Measurements from ENCODE around the gene SPPL2C. TPM values are rescaled to one million over a fixed set of nuclear protein-coding genes. Genes with fewer than 3 reads are reported as not detected.

SPPL2C gene
- total and polyA plus RNA-seq, 2 donors: not detected

DNA sequence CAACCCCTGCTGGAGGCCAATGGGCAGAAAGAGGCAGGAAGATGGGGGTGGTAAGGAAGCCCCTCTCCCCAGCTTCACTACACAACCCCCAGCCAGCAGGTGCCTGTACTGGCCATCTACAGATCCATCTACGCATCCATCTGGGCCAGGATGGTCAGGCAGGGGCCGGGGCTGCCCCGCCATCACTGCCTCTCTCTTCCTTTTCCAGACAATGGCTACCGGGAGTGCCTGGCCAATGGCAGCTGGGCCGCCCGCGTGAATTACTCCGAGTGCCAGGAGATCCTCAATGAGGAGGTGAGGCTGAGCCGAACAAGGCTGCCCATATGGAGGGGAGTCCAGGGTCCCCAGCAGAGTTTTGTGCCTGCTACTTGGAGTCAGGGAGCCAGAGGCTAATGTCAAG, 23.5 kb upstream of the SPPL2C start:
- H3K27ac ChIP-seq (ENCODE audit: low read depth): no peak overlapping the region
- H3K4me1 ChIP-seq (ENCODE audit: insufficient read depth): no peaks in the 10 kb centered on the region
- DNase-seq (ENCODE audit: extremely low spot score): no peak
- no peaks in the 10 kb centered on the region for H3K36me3 ChIP-seq (ENCODE audit: insufficient read depth)
- no peak overlapping the region for H3K4me3 ChIP-seq (ENCODE audit: low read depth, low read length)
- 88% methylated on average over 9 of the region's 9 CpGs for WGBS

DNA sequence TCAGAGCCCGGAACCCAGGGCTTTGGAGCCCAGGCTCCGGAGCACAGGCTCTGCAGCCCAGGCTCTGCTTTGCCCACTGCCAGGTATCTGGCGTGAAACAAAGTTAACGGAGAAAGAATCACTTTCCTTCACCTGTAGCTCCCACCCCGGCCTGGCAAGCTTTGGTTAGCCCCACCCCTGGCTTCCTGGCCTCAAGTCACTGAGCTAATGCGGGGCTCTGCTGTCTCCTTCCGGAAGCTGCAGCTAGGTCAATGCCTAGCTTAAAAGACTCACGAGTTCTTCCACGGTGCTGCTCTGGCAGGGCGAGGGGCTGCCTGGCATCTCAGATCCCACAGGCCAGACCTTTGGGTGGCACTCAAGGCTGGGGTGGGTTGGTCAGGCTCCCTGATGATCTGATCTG, 21.1 kb upstream of the SPPL2C start:
- Histone ChIP-seq H3K4me1 (ENCODE audit: insufficient read depth) (no peaks in the 10 kb centered on the region), H3K4me3 (ENCODE audit: low read depth, low read length) (no peak overlapping the region), H3K27ac (ENCODE audit: low read depth) (no peak overlapping the region), H3K36me3 (ENCODE audit: insufficient read depth) (no peaks in the 10 kb centered on the region)
- no peak for DNase-seq (ENCODE audit: extremely low spot score)
- 66% methylated on average over 10 of the region's 10 CpGs for WGBS

DNA sequence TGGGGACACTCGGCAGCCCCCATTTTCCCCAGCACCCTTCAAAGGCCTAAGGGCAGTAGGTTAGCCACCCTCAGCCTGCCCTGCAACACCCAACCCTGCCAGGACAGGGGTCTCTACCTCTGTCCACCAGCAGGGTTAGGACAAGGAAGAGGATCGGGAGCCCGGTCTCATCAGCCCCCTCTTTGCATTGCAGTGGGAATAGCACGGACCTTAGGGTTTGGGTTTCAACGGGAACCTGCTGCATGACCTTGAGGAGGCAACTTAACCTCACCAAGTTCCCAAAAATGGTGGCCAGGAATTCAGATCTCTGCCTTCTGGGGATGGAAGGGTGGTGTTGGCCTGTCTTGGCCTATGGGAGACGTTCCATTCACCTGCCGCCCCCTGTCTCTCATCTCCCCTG, 20.2 kb upstream of the SPPL2C start:
- no peak for DNase-seq (ENCODE audit: extremely low spot score)
- 71% methylated on average over 7 of the region's 7 CpGs for WGBS
- Histone ChIP-seq H3K4me1 (ENCODE audit: insufficient read depth) (no peaks in the 10 kb centered on the region), H3K27ac (ENCODE audit: low read depth) (no peak overlapping the region), H3K36me3 (ENCODE audit: insufficient read depth) (no peaks in the 10 kb centered on the region), H3K4me3 (ENCODE audit: low read depth, low read length) (no peak overlapping the region)

DNA sequence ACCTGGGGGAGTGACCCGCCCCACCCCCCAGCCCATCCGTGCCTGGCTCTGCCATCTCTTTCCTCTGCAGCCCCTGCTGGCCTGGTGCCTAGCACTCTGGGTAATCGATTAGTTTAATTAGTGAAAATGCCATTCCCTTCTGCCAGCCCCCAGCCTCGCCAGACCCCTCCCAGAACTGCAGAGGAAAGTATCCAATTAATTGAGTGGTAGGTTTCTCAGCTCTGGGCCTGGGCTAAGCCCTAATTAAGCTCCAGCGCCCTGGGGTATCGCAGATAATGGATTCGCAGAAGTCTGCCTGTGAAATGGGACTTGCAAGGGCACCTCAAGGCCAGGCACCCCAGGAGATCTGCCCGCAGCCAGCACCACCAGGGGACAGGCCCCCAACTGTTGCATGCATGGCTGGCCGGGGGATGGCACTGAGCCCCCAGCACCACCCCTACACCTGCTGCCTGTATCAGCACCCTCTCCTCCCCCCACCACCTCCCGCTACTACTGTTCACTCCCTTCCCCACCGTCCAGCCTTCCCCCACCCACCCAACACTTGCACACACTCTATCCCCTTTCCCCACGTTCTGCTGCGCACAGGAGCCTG, 19.7 kb upstream of the SPPL2C start:
- Histone ChIP-seq H3K4me3 (ENCODE audit: low read depth, low read length) (no peak overlapping the region), H3K4me1 (ENCODE audit: insufficient read depth) (no peaks in the 10 kb centered on the region), H3K36me3 (ENCODE audit: insufficient read depth) (no peaks in the 10 kb centered on the region), H3K27ac (ENCODE audit: low read depth) (no peak overlapping the region)
- DNase-seq (ENCODE audit: extremely low spot score): no peak
- 79% methylated on average over 13 of the region's 13 CpGs for WGBS

DNA sequence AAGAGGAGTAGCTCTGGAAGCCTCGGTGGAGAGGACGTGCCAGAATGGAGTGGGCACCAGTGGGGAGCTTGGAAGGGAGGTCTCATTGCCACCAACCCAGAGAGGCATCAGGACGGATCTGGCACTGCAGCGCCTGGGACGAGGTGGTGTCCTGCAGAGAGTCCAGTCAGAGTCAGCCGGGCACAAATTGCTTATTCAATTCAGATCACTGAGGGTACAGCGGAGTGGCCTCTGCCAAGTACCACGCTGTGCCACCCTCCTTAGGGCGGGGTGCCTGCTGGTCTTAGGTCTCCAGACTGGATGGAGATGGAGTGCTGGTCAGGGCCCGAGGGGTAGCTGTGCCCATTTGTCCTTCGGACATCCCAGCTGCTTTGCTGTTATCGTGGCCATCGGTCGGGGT, 18.9 kb upstream of the SPPL2C start:
- Histone ChIP-seq H3K27ac (ENCODE audit: low read depth) (no peak overlapping the region), H3K4me3 (ENCODE audit: low read depth, low read length) (no peak overlapping the region), H3K4me1 (ENCODE audit: insufficient read depth) (no peaks in the 10 kb centered on the region), H3K36me3 (ENCODE audit: insufficient read depth) (no peaks in the 10 kb centered on the region)
- 90% methylated on average over 14 of the region's 14 CpGs for WGBS
- DNase-seq (ENCODE audit: extremely low spot score): no peak

DNA sequence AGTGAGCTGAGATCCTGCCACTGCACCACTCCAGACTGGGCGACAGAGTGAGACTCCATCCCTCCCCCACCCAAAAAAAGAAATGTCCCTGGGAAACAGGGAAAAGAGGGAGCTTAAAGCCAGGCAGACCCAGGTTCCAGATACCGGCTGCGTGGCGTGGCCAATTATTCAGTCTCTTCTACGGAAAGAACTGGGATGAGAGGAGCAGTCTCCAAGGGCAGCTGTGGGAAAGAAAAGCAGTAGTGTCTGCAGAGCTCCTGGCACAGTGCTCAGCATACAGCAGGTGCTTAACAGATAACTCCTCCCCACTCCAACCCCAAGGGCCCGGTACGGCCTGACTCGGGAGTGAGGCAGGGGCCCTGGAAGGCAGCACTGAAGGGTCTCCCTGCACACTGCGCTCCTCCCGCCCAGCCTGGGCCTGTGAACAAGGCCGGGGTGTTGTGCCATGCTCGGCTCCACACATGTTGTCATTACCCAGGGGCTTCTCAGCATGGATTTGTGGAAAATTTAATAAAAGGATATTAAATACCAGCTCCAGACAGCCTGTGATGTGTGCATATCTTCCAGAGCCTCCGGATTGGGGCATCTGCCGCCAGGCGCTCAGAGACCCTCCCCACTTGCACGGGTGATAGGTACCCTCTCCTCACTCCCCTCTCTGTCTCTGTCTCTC, 17.6 kb upstream of the SPPL2C start:
- 84% methylated on average over 16 of the region's 16 CpGs for WGBS
- no peak overlapping the region for H3K4me3 ChIP-seq (ENCODE audit: low read depth, low read length)
- no peaks in the 10 kb centered on the region for H3K4me1 ChIP-seq (ENCODE audit: insufficient read depth)

DNA sequence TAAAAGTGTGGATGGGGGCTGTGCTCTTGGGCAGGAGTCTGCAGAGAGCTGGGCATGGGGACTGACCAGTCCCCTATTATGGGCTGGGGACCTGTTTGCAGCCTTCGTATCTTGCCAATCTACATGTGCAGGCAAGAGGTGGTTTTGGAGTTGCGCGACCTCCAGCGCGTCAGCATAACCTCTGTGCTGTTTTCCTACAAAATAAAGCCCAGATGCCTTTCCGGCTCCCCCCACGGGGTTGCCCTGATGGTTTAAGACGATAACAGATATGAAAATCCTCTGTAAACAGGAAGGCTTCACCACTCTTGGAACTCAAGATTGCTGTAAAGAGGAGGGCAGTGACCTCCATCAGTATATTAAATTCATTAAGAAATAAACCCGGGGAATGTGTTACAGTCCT, 16.5 kb upstream of the SPPL2C start:
- no peak overlapping the region for H3K27ac ChIP-seq (ENCODE audit: low read depth)
- no peaks in the 10 kb centered on the region for H3K4me1 ChIP-seq (ENCODE audit: insufficient read depth)
- no peak for DNase-seq (ENCODE audit: extremely low spot score)
- WGBS: 36% methylated on average over 9 of the region's 9 CpGs
- no peaks in the 10 kb centered on the region for H3K36me3 ChIP-seq (ENCODE audit: insufficient read depth)
- H3K4me3 ChIP-seq (ENCODE audit: low read depth, low read length): no peak overlapping the region

More for the DNA sequence above, 17.6 kb upstream of the SPPL2C start:
- no peak for DNase-seq (ENCODE audit: extremely low spot score)
- Histone ChIP-seq H3K27ac (ENCODE audit: low read depth) (no peak overlapping the region), H3K36me3 (ENCODE audit: insufficient read depth) (no peaks in the 10 kb centered on the region)

DNA sequence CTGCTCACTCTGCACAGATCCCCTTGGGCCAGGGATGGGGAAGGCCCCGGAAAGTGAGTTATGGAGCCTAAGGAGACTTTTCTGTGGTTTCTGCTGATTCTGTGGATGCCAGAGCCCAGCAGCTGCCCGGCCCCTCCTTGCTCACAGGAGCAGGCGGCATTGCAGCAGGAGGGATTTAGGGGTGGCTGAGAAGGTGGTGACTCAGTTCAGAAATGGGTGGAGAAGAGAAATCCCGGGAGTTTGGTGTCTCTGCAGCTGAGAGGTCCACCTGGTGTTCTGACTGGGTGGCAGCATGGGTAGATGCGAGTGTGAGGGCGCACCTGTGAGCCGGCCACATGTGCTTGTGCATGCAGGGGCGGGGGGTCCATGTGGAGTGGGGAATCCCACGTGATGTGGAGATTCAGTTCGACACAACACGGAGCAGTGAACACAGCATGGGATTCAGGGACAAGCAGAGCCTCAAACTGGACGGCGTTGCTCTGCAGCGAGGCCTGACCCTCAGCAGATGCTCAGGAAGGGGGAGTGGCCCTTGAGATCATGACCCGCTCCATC, 16.0 kb upstream of the SPPL2C start:
- 55% methylated on average over 15 of the region's 15 CpGs for WGBS
- no peaks in the 10 kb centered on the region for H3K4me1 ChIP-seq (ENCODE audit: insufficient read depth)
- H3K36me3 ChIP-seq (ENCODE audit: insufficient read depth): no peaks in the 10 kb centered on the region
- H3K4me3 ChIP-seq (ENCODE audit: low read depth, low read length): no peak overlapping the region
- H3K27ac ChIP-seq (ENCODE audit: low read depth): no peak overlapping the region
- DNase-seq (ENCODE audit: extremely low spot score): no peak

DNA sequence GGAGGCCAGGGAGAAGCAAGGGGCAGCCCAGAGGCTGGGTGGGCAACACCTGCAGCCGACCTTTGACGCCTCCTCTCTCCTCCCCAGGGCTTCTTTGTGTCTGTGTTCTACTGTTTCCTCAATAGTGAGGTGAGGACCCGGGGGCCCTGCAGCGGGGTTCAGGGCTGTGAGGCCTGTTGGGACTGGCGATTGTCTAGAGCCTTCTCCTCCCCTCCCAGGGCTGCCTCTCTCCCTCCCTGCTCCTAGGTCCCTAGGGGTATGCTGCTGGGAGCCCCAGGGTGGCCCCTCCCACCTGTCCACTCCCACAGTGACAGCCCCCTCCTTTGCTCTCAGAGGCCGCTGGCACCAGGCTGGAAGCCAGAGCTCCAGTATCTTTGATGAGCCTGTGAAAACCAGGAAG, 10.8 kb upstream of the SPPL2C start:
- Histone ChIP-seq H3K4me3 (ENCODE audit: low read depth, low read length) (no peak overlapping the region), H3K36me3 (ENCODE audit: insufficient read depth) (no peaks in the 10 kb centered on the region), H3K27ac (ENCODE audit: low read depth) (no peak overlapping the region), H3K4me1 (ENCODE audit: insufficient read depth) (no peaks in the 10 kb centered on the region)
- no peak for DNase-seq (ENCODE audit: extremely low spot score)
- WGBS: 55% methylated on average over 6 of the region's 6 CpGs

DNA sequence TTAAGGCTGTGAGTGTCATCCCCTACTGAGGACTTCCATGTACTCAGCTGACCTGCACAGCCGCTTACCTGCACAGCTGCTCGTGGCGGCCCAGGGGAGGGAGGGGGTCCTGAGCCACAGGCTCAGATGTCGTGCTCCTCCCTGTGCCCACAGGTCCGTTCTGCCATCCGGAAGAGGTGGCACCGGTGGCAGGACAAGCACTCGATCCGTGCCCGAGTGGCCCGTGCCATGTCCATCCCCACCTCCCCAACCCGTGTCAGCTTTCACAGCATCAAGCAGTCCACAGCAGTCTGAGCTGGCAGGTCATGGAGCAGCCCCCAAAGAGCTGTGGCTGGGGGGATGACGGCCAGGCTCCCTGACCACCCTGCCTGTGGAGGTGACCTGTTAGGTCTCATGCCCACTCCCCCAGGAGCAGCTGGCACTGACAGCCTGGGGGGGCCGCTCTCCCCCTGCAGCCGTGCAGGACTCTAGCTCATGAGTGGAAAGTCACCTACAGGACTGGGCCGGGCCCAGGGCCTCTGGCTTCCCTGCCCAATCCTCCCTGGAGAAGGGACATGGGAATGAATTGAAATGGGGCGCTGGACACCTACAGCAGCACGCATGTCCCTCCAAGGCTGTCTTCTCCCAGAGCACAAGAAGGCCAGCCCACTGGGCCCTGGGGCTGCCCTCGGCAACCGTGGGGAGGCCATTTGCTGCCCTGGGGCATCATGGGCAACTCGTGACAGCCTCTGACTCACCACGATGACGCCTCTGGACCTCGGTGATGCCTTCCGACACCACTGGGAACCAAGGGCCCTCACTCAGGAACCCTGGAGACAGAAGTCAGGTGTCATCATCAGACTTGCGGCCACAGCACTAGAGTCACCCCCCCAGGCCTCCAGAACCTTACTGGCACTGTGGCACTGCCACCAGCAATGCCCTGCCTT, 9.9 kb upstream of the SPPL2C start:
- no peak for DNase-seq (ENCODE audit: extremely low spot score)
- Histone ChIP-seq H3K36me3 (ENCODE audit: insufficient read depth) (no peaks in the 10 kb centered on the region), H3K4me3 (ENCODE audit: low read depth, low read length) (no peak overlapping the region), H3K27ac (ENCODE audit: low read depth) (no peak overlapping the region), H3K4me1 (ENCODE audit: insufficient read depth) (no peaks in the 10 kb centered on the region)
- WGBS: 85% methylated on average over 26 of the region's 26 CpGs

DNA sequence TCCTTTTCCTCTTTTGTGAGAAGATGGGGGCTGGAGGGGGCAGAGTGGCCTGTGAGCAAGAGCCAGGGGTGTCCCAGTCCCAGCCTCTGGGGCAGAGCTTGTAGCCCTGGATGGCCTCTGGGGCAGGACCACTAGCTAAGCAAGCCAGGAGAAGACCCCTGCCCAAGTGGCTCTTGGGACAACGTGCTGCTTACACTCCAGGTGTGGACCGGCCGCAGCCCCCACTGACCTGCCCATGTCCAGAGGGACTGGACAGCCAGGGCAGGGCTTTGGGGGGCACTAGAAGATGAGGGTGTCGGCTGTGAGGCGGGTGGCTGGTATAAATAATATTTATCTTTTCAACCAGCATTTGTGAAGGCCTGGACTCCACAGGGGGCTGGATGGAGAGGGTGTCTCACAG, 9.2 kb upstream of the SPPL2C start:
- no peak overlapping the region for H3K27ac ChIP-seq (ENCODE audit: low read depth)
- WGBS: 84% methylated on average over 5 of the region's 5 CpGs
- no peak overlapping the region for H3K4me3 ChIP-seq (ENCODE audit: low read depth, low read length)
- no peak for DNase-seq (ENCODE audit: extremely low spot score)
- H3K36me3 ChIP-seq (ENCODE audit: insufficient read depth): no peaks in the 10 kb centered on the region
- H3K4me1 ChIP-seq (ENCODE audit: insufficient read depth): no peaks in the 10 kb centered on the region

DNA sequence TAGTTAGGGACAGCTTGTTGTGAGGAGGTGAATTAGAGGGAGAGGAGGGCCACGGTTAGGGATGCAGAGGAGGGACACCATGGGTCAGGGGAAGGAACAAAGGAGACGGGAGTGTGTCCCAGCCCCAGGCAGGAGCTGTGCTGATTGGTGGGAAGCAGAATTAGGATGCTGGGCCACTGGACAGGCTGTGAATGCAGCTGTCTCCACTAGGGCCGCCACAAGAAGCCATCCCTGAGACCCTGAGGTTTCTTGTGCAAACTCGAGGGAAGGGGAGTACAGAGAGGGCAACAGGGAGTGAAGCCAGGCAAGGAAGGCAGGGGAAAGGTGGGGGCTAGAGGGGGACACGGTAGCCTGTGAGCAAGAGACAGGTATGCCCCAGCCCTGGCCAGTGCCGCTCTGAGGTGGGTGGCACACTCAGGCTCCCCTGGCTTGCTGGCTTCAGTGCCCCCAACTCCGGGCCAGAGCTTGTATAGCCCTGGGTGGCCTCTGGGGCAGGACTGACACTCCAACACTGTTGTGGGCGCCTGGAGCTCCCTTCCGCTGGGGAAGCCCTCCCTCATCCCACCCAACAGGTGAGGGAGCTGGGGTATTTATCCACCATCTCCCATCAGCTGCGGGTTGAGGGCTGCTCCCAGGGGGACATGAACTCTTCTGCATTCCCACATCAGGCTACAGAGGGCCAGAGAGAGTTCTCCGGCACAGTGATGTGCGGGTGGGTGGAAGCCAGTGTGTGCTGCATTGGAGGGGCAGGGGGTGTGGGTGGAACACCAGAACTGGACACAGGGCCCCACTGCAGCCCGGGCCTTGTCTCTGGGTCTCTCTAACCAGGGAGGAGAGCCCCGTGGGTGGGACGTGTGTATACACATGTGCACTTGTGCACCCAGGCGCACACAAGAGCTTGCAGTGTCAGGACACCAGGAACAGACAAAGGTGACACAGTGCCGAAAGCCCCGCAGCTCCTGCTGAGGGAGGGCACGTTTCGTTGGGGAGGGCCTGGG, 8.3 kb upstream of the SPPL2C start:
- no peak for DNase-seq (ENCODE audit: extremely low spot score)
- WGBS: 68% methylated on average over 20 of the region's 20 CpGs
- Histone ChIP-seq H3K4me1 (ENCODE audit: insufficient read depth) (no peaks in the 10 kb centered on the region), H3K27ac (ENCODE audit: low read depth) (no peak overlapping the region), H3K4me3 (ENCODE audit: low read depth, low read length) (no peak overlapping the region), H3K36me3 (ENCODE audit: insufficient read depth) (no peaks in the 10 kb centered on the region)

DNA sequence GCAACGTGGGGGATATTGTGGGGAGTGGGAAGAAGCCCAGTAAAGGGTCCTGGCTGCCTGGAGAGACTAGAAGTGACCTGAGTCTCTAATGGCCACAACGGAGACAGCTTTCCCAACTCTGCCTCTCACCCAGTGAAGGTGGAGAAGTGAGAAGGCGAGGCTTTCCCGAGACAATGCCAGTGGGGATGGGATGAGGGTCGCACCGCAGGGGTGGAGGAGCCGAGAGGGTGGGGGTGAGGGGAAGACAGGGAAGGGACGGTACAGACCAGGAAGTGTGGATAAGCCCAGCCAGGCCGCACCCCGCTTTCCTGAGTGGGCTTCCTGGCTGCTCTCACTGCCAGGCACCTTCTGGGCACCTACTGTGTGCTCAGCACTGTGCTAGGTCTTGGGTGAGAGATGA, 7.5 kb upstream of the SPPL2C start:
- no peak for DNase-seq (ENCODE audit: extremely low spot score)
- no peak overlapping the region for H3K27ac ChIP-seq (ENCODE audit: low read depth)
- H3K36me3 ChIP-seq (ENCODE audit: insufficient read depth): no peaks in the 10 kb centered on the region
- 48% methylated on average over 10 of the region's 10 CpGs for WGBS
- no peaks in the 10 kb centered on the region for H3K4me1 ChIP-seq (ENCODE audit: insufficient read depth)
- no peak overlapping the region for H3K4me3 ChIP-seq (ENCODE audit: low read depth, low read length)
